Ramos (cell line): ENCODE data around the gene GPRC5C.

Experiments used
- in situ Hi-C: fragments of 300-500 bp; cut with MboI; formaldehyde crosslinking; loops from one replicate; pipeline ENCODE4 v1.14.3; 2022; ENCODE audit warnings: low sequenced_read_pairs; ENCODE audit not compliant: unreplicated experiment

The GPRC5C gene

GRCh38 chr17:74430706-74431567 is 951 bp upstream of the GPRC5C start:
- in situ Hi-C loops, result no loop called here

- in situ Hi-C loops, result no loop called here
Measured at GRCh38 chr17:74432424-74432690, 469 bp downstream of the GPRC5C start.

- in situ Hi-C loops, result no loop called here
Measured at GRCh38 chr17:74432766-74433391, 991 bp downstream of the GPRC5C start.

GRCh38 chr17:74433421-74434121 is 1.7 kb downstream of the GPRC5C start:
- in situ Hi-C loops, result no loop called here

- in situ Hi-C loops, result no loop called here
Measured at GRCh38 chr17:74435775-74436359, 4.0 kb downstream of the GPRC5C start.

GRCh38 chr17:74437702-74438101 is 5.8 kb downstream of the GPRC5C start:
- in situ Hi-C loops, result no loop called here

GRCh38 chr17:74439691-74440567 is 8.0 kb downstream of the GPRC5C start:
- in situ Hi-C loops, result no loop called here

- in situ Hi-C loops, result no loop called here
Measured at GRCh38 chr17:74441537-74441936, 9.6 kb downstream of the GPRC5C start.

GRCh38 chr17:74442291-74442669 is 10.4 kb downstream of the GPRC5C start:
- in situ Hi-C loops, result no loop called here

GRCh38 chr17:74442670-74443515 is 11.0 kb downstream of the GPRC5C start:
- in situ Hi-C loops, result no loop called here

- in situ Hi-C loops, result no loop called here
Measured at GRCh38 chr17:74443516-74444296, 11.8 kb downstream of the GPRC5C start.

- in situ Hi-C loops, result no loop called here
Measured at GRCh38 chr17:74444406-74444805, 12.5 kb downstream of the GPRC5C start.

- in situ Hi-C loops, result no loop called here
Measured at GRCh38 chr17:74445158-74445557, 13.3 kb downstream of the GPRC5C start.

GRCh38 chr17:74446551-74447500 is 14.9 kb downstream of the GPRC5C start:
- in situ Hi-C loops, result no loop called here

- in situ Hi-C loops, result no loop called here
Measured at GRCh38 chr17:74447628-74448159, 15.8 kb downstream of the GPRC5C start.

- in situ Hi-C loops, result no loop called here
Measured at GRCh38 chr17:74448756-74449155, 16.9 kb downstream of the GPRC5C start.

- in situ Hi-C loops, result no loop called here
Measured at GRCh38 chr17:74449306-74449705, 17.4 kb downstream of the GPRC5C start.
